Measurements from ENCODE around the gene MC1R. TPM values are rescaled to one million over a fixed set of nuclear protein-coding genes. Genes with fewer than 3 reads are reported as not detected.

The MC1R gene
- total RNA-seq, result 1 to 10 TPM; 2.0 to 5.0 (median 2.9) TPM

GRCh38 chr16:89918453-89919347 lies at the start of gene MC1R:
Gene MC1R, plus strand, starts transcription at chr16:89918862. Its CDS starts 397 bp downstream, at chr16:89919259.
- Histone ChIP-seq H3K9me3 (no peaks in the 10 kb centered on the region), H3K27me3 (peaks cover 0 to 61% (median 4%) of the 10 kb centered on the region in 4 donors), H3K4me3 (peak within 1 kb of the TSS; percentile 44 to 54 (median 45)), H3K4me1 (peaks cover 47 to 63% (median 53%) of the 10 kb centered on the region in 4 donors), H3K27ac (replicated peaks in 1 of 4) (peak within 1 kb of the TSS in 3 of 4 donors; percentile 29 to 55 (median 35)), H3K36me3 (peaks cover 0 to 2% (median under 1%) of the 10 kb centered on the region in 4 donors)
- no peak for DNase-seq (ENCODE audit: extremely low spot score)
- 14% methylated on average over 10 of the region's 23 CpGs for WGBS
- TF ChIP-seq POLR2A (IDR thresholded peaks at IDR 0.05; ENCODE audit: low read depth), result no peak
- TF ChIP-seq CTCF (IDR thresholded peaks at IDR 0.05), result peak; percentile 14 to 35 (median 22)
- intact Hi-C loops (cut with DNase I), result no loop called here

- peaks cover 0 to 12% (median 4%) of the 10 kb centered on the region in 4 donors for H3K36me3 ChIP-seq
- peaks cover 15 to 18% (median 18%) of the 10 kb centered on the region in 4 donors for H3K4me1 ChIP-seq
- no peak for TF ChIP-seq POLR2AphosphoS5 (IDR thresholded peaks at IDR 0.05)
- TF ChIP-seq CTCF (IDR thresholded peaks at IDR 0.05), result no peak
- no peak for TF ChIP-seq EP300 (IDR thresholded peaks at IDR 0.05)
- TF ChIP-seq POLR2A (IDR thresholded peaks at IDR 0.05; ENCODE audit: low read depth), result no peak
- H3K27ac ChIP-seq (replicated peaks in 1 of 4), result no peak overlapping the region
- intact Hi-C loops (cut with DNase I), result loop anchor here (5.0 to 10.0 kb wide), 3 partner anchors 55 to 165 kb away; partner anchors contain the start of genes FANCA, SPATA2L, VPS9D1 and ZNF276
- 92% methylated on average over 12 of the region's 12 CpGs for WGBS
- DNase-seq (ENCODE audit: extremely low spot score), result no peak
- H3K9me3 ChIP-seq, result peaks cover 0 to 9% (median 3%) of the 10 kb centered on the region in 4 donors
- no peak overlapping the region for H3K4me3 ChIP-seq
- no peaks in the 10 kb centered on the region for H3K27me3 ChIP-seq
These were observed 48.8 kb upstream of the MC1R start for GRCh38 chr16:89869911-89870310.

GRCh38 chr16:89870440-89870839 lies 48.2 kb upstream of the MC1R start:
- Histone ChIP-seq H3K27me3 (no peaks in the 10 kb centered on the region), H3K4me1 (peaks cover 17 to 23% (median 22%) of the 10 kb centered on the region in 4 donors), H3K4me3 (no peak overlapping the region), H3K9me3 (peaks cover 0 to 9% (median 3%) of the 10 kb centered on the region in 4 donors), H3K36me3 (peaks cover 0 to 14% (median 8%) of the 10 kb centered on the region in 4 donors), H3K27ac (replicated peaks in 1 of 4) (no peak overlapping the region)
- intact Hi-C loops (cut with DNase I), result no loop called here
- no peak for TF ChIP-seq EP300 (IDR thresholded peaks at IDR 0.05)
- TF ChIP-seq POLR2AphosphoS5 (IDR thresholded peaks at IDR 0.05), result no peak
- whole genome bisulfite sequencing, result 93% methylated on average over 5 of the region's 6 CpGs
- no peak for DNase-seq (ENCODE audit: extremely low spot score)

GRCh38 chr16:89871895-89872294 lies 46.8 kb upstream of the MC1R start:
- H3K27ac ChIP-seq (replicated peaks in 1 of 4), result no peak overlapping the region
- H3K27me3 ChIP-seq, result no peaks in the 10 kb centered on the region
- H3K4me1 ChIP-seq, result peaks cover 17 to 35% (median 24%) of the 10 kb centered on the region in 4 donors
- 92% methylated on average over 9 of the region's 9 CpGs for WGBS
- peaks cover 0 to 22% (median 8%) of the 10 kb centered on the region in 4 donors for H3K36me3 ChIP-seq
- no peak overlapping the region for H3K4me3 ChIP-seq
- DNase-seq (ENCODE audit: extremely low spot score), result no peak
- no peak for TF ChIP-seq POLR2A (IDR thresholded peaks at IDR 0.05; ENCODE audit: low read depth)
- H3K9me3 ChIP-seq, result peaks cover 0 to 9% (median 3%) of the 10 kb centered on the region in 4 donors
- intact Hi-C loops (cut with DNase I), result no loop called here

- no peak for TF ChIP-seq EP300 (IDR thresholded peaks at IDR 0.05)
- TF ChIP-seq POLR2AphosphoS5 (IDR thresholded peaks at IDR 0.05), result peak; percentile 73 to 94
- peak; percentile 80 for TF ChIP-seq POLR2A (IDR thresholded peaks at IDR 0.05; ENCODE audit: low read depth)
- Histone ChIP-seq H3K4me3 (peak within 1 kb of the TSS; percentile 64 to 89 (median 86)), H3K36me3 (peaks cover 0 to 25% (median 9%) of the 10 kb centered on the region in 4 donors), H3K4me1 (peaks cover 17 to 35% (median 26%) of the 10 kb centered on the region in 4 donors), H3K27me3 (no peaks in the 10 kb centered on the region), H3K27ac (replicated peaks in 1 of 4) (peak within 1 kb of the TSS; percentile 94 to 100 (median 100)), H3K9me3 (no peaks in the 10 kb centered on the region)
- under 1% methylated on average over 57 of the region's 104 CpGs for WGBS
- intact Hi-C loops (cut with DNase I), result no loop called here
- peak; percentile 93 for DNase-seq (ENCODE audit: extremely low spot score)
These were observed 45.3 kb upstream of the MC1R start, which contains the start of gene TCF25 for GRCh38 chr16:89873109-89873971. Gene TCF25, plus strand, starts transcription at chr16:89873592. Its CDS starts 76 bp downstream, at chr16:89873668.
